Activated T-cell treated with anti-CD3 and anti-CD28 coated beads, Interleukin-2, amount 50 U/mL, for 24 hours (primary cell): ENCODE measurements around the gene C11orf24.
A peak's percentile ranks its signal among the peaks of the same experiment; 100 is the strongest.
"Not testable (repeated sequence)": the region's sequence is repeated elsewhere in the genome, so short reads cannot be mapped to it uniquely, and the experiment has no call there.

Experiments used
- DNase-seq: peaks from one replicate; pipeline ENCODE4 v3.0.0-alpha.2; 2020
- H3K27ac Mint-ChIP-seq: 2 replicates; pipeline ENCODE4 v1.8.0; 2020; ENCODE audit warnings: mild to moderate bottlenecking, mixed read lengths
- H3K27me3 Mint-ChIP-seq: 2 replicates; pipeline ENCODE4 v1.8.0; 2020; ENCODE audit warnings: mixed read lengths
- H3K36me3 Mint-ChIP-seq: 2 replicates; pipeline ENCODE4 v1.8.0; 2020; ENCODE audit warnings: low read depth, mixed read lengths
- H3K4me1 Mint-ChIP-seq: 2 replicates; pipeline ENCODE4 v1.8.0; 2020; ENCODE audit warnings: low read depth, mixed read lengths
- H3K4me3 Mint-ChIP-seq: 2 replicates; pipeline ENCODE4 v1.8.0; 2020; ENCODE audit warnings: mild to moderate bottlenecking, moderate library complexity, mixed read lengths
- H3K9me3 Mint-ChIP-seq: 2 replicates; pipeline ENCODE4 v1.8.0; 2020; ENCODE audit warnings: mixed read lengths

Gene C11orf24

GRCh38 chr11:68257477-68258362 is 14.1 kb downstream of the C11orf24 start:
- H3K4me3 Mint-ChIP-seq = no peak overlapping the region
- peak; percentile 96 for DNase-seq

GRCh38 chr11:68256331-68256741 is 15.4 kb downstream of the C11orf24 start:
- Mint-ChIP-seq H3K36me3 (peaks cover 6% of the 10 kb centered on the region), H3K27ac (no peak overlapping the region), H3K27me3 (no peaks in the 10 kb centered on the region)

More at GRCh38 chr11:68257477-68258362, 14.1 kb downstream of the C11orf24 start:
- peaks cover 19% of the 10 kb centered on the region for H3K36me3 Mint-ChIP-seq
- H3K9me3 Mint-ChIP-seq = no peaks in the 10 kb centered on the region
- no peaks in the 10 kb centered on the region for H3K27me3 Mint-ChIP-seq
- peaks cover 3% of the 10 kb centered on the region for H3K4me1 Mint-ChIP-seq
- no peak overlapping the region for H3K27ac Mint-ChIP-seq

GRCh38 chr11:68255526-68255925 is 16.2 kb downstream of the C11orf24 start:
- Mint-ChIP-seq H3K4me3 (no peak overlapping the region), H3K36me3 (no peaks in the 10 kb centered on the region), H3K27me3 (no peaks in the 10 kb centered on the region), H3K27ac (no peak overlapping the region), H3K4me1 (peaks cover 12% of the 10 kb centered on the region), H3K9me3 (no peaks in the 10 kb centered on the region)
- no peak for DNase-seq

More at GRCh38 chr11:68256331-68256741, 15.4 kb downstream of the C11orf24 start:
- Mint-ChIP-seq H3K4me1 (peaks cover 8% of the 10 kb centered on the region), H3K9me3 (no peaks in the 10 kb centered on the region), H3K4me3 (no peak overlapping the region)
- no peak for DNase-seq

GRCh38 chr11:68254421-68254820 is 17.4 kb downstream of the C11orf24 start:
- Mint-ChIP-seq H3K36me3 (no peaks in the 10 kb centered on the region), H3K9me3 (peaks cover 4% of the 10 kb centered on the region), H3K27ac (no peak overlapping the region), H3K27me3 (no peaks in the 10 kb centered on the region), H3K4me1 (peaks cover 12% of the 10 kb centered on the region), H3K4me3 (no peak overlapping the region)
- DNase-seq = no peak

GRCh38 chr11:68251765-68252164 is 20.0 kb downstream of the C11orf24 start:
- Mint-ChIP-seq H3K4me3 (no peak overlapping the region), H3K27me3 (no peaks in the 10 kb centered on the region), H3K4me1 (peaks cover 8% of the 10 kb centered on the region), H3K27ac (no peak overlapping the region), H3K9me3 (peaks cover 6% of the 10 kb centered on the region), H3K36me3 (no peaks in the 10 kb centered on the region)
- DNase-seq = no peak

GRCh38 chr11:68244912-68245311 is 26.9 kb downstream of the C11orf24 start:
- H3K27me3 Mint-ChIP-seq, H3K36me3 Mint-ChIP-seq, H3K27ac Mint-ChIP-seq, H3K4me3 Mint-ChIP-seq, H3K4me1 Mint-ChIP-seq, DNase-seq: not testable (repeated sequence)
- H3K9me3 Mint-ChIP-seq = peaks cover 14% of the 10 kb centered on the region

- not testable (repeated sequence) for H3K4me3 Mint-ChIP-seq, H3K4me1 Mint-ChIP-seq, H3K36me3 Mint-ChIP-seq, DNase-seq, H3K9me3 Mint-ChIP-seq, H3K27ac Mint-ChIP-seq, H3K27me3 Mint-ChIP-seq
Measured at GRCh38 chr11:68243847-68244246, 27.9 kb downstream of the C11orf24 start.

GRCh38 chr11:68242616-68243015 is 29.2 kb downstream of the C11orf24 start:
- Mint-ChIP-seq H3K9me3 (peaks cover 8% of the 10 kb centered on the region), H3K27me3 (peaks cover 3% of the 10 kb centered on the region), H3K36me3 (no peaks in the 10 kb centered on the region), H3K4me1 (no peaks in the 10 kb centered on the region), H3K27ac (no peak overlapping the region), H3K4me3 (no peak overlapping the region)
- DNase-seq = no peak

GRCh38 chr11:68231621-68232020 is 40.2 kb downstream of the C11orf24 start:
- Mint-ChIP-seq H3K4me1 (no peaks in the 10 kb centered on the region), H3K27ac (no peak overlapping the region), H3K9me3 (peaks cover 18% of the 10 kb centered on the region), H3K36me3 (no peaks in the 10 kb centered on the region), H3K4me3 (no peak overlapping the region), H3K27me3 (peaks cover 11% of the 10 kb centered on the region)
- no peak for DNase-seq

GRCh38 chr11:68229601-68230000 is 42.2 kb downstream of the C11orf24 start:
- Mint-ChIP-seq H3K9me3 (peaks cover 18% of the 10 kb centered on the region), H3K4me1 (no peaks in the 10 kb centered on the region), H3K4me3 (no peak overlapping the region)

GRCh38 chr11:68226421-68226820 is 45.4 kb downstream of the C11orf24 start:
- Mint-ChIP-seq H3K4me3 (no peak overlapping the region), H3K27ac (no peak overlapping the region), H3K27me3 (no peaks in the 10 kb centered on the region), H3K4me1 (no peaks in the 10 kb centered on the region), H3K9me3 (peaks cover 15% of the 10 kb centered on the region), H3K36me3 (no peaks in the 10 kb centered on the region)
- no peak for DNase-seq

More at GRCh38 chr11:68229601-68230000, 42.2 kb downstream of the C11orf24 start:
- no peak for DNase-seq
- Mint-ChIP-seq H3K36me3 (no peaks in the 10 kb centered on the region), H3K27me3 (no peaks in the 10 kb centered on the region), H3K27ac (no peak overlapping the region)

- DNase-seq = no peak
- no peak overlapping the region for H3K27ac Mint-ChIP-seq
- H3K4me1 Mint-ChIP-seq = no peaks in the 10 kb centered on the region
- H3K36me3 Mint-ChIP-seq = no peaks in the 10 kb centered on the region
- H3K27me3 Mint-ChIP-seq = no peaks in the 10 kb centered on the region
- H3K4me3 Mint-ChIP-seq = no peak overlapping the region
- H3K9me3 Mint-ChIP-seq = peaks cover 10% of the 10 kb centered on the region
Measured at GRCh38 chr11:68224606-68225005, 47.2 kb downstream of the C11orf24 start.

- no peak overlapping the region for H3K27ac Mint-ChIP-seq
- H3K36me3 Mint-ChIP-seq = no peaks in the 10 kb centered on the region
- no peaks in the 10 kb centered on the region for H3K9me3 Mint-ChIP-seq
- DNase-seq = no peak
- no peaks in the 10 kb centered on the region for H3K27me3 Mint-ChIP-seq
- no peak overlapping the region for H3K4me3 Mint-ChIP-seq
- H3K4me1 Mint-ChIP-seq = no peaks in the 10 kb centered on the region
Measured at GRCh38 chr11:68223275-68223674, 48.5 kb downstream of the C11orf24 start.

- Mint-ChIP-seq H3K9me3 (no peaks in the 10 kb centered on the region), H3K27me3 (no peaks in the 10 kb centered on the region), H3K4me3 (no peak overlapping the region), H3K36me3 (no peaks in the 10 kb centered on the region), H3K27ac (no peak overlapping the region), H3K4me1 (no peaks in the 10 kb centered on the region)
- DNase-seq = no peak
Measured at GRCh38 chr11:68221406-68221805, 50.4 kb downstream of the C11orf24 start.

GRCh38 chr11:68216171-68216938 is 55.4 kb downstream of the C11orf24 start:
- Mint-ChIP-seq H3K4me1 (peaks cover 22% of the 10 kb centered on the region), H3K4me3 (no peak overlapping the region), H3K27me3 (peaks cover 14% of the 10 kb centered on the region), H3K9me3 (no peaks in the 10 kb centered on the region), H3K27ac (no peak overlapping the region), H3K36me3 (peaks cover 2% of the 10 kb centered on the region)
- DNase-seq = no peak
